Neural cell (in vitro differentiated cells): ENCODE results near the gene SLC25A42. TPM values are rescaled to one million over a fixed set of nuclear protein-coding genes. Genes with fewer than 3 reads are reported as not detected.
"Not testable (repeated sequence)": the region's sequence is repeated elsewhere in the genome, so short reads cannot be mapped to it uniquely, and the experiment has no call there.

Experiments
- H2AFZ ChIP-seq: fragments of 200-600, 300-800 bp; sonication (generic), shearing (Covaris generic); 2 replicates; pipeline ENCODE4 v1.6.0; 2014; ENCODE audit warnings: low read depth, mild to moderate bottlenecking, antibody characterized with exemption, low read length, moderate library complexity
- H3F3A ChIP-seq: fragments of 200-600 bp; shearing (Covaris generic); 2 replicates; pipeline ENCODE4 v1.6.1; 2016; ENCODE audit warnings: mild to moderate bottlenecking, moderate library complexity, mixed read lengths, antibody characterized with exemption, low read length; ENCODE audit not compliant: insufficient read depth, poor library complexity, severe bottlenecking
- H3K27ac ChIP-seq: fragments of 200-600, 300-800 bp; sonication (generic), shearing (Covaris generic); 2 replicates; pipeline ENCODE4 v1.5.1; 2014; ENCODE audit warnings: mild to moderate bottlenecking, low read length, moderate library complexity
- H3K27me3 ChIP-seq: fragments of 300-800, 200-600 bp; sonication (generic), shearing (Covaris generic); 2 replicates; pipeline ENCODE4 v1.6.0; 2014; ENCODE audit warnings: mild to moderate bottlenecking, low read depth, low read length, moderate library complexity; ENCODE audit not compliant: insufficient read depth
- H3K36me3 ChIP-seq: fragments of 300-800, 200-600 bp; sonication (generic), shearing (Covaris generic); 2 replicates; pipeline ENCODE4 v1.5.1; 2014; ENCODE audit warnings: mild to moderate bottlenecking, antibody characterized with exemption, low read length, moderate library complexity; ENCODE audit not compliant: insufficient read depth
- H3K4me2 ChIP-seq: fragments of 300-800, 200-600 bp; sonication (generic), shearing (Covaris generic); 2 replicates; pipeline ENCODE4 v1.6.0; 2014; ENCODE audit warnings: mild to moderate bottlenecking, low read length
- H3K4me3 ChIP-seq: fragments of 300-800, 200-600 bp; sonication (generic), shearing (Covaris generic); 2 replicates; pipeline ENCODE4 v1.5.1; 2014; ENCODE audit warnings: mild to moderate bottlenecking, low read length, moderate library complexity
- H3K79me2 ChIP-seq: fragments of 200-600 bp; shearing (Covaris generic); replicated peaks from 2 replicates; pipeline ENCODE4 v1.6.0; 2014; ENCODE audit warnings: mild to moderate bottlenecking, low read length, moderate library complexity; ENCODE audit not compliant: insufficient read depth
- H3K9ac ChIP-seq: fragments of 300-800, 200-600 bp; sonication (generic), shearing (Covaris generic); 2 replicates; pipeline ENCODE4 v1.6.1; 2016; ENCODE audit warnings: mild to moderate bottlenecking, low read length, mixed read lengths
- H3K9me2 ChIP-seq: fragments of 200-600 bp; shearing (Covaris generic); 2 replicates; pipeline ENCODE4 v1.6.1; 2016; ENCODE audit warnings: mild to moderate bottlenecking, low read length, mixed read lengths; ENCODE audit not compliant: insufficient read depth
- H3K9me3 ChIP-seq: fragments of 200-600, 300-800 bp; sonication (generic), shearing (Covaris generic); 2 replicates; pipeline ENCODE4 v1.6.1; 2016; ENCODE audit warnings: mild to moderate bottlenecking, mixed run types, low read length, moderate library complexity, mixed read lengths
- H4K20me1 ChIP-seq: fragments of 200-600 bp; shearing (Covaris generic); 2 replicates; pipeline ENCODE4 v1.6.1; 2016; ENCODE audit warnings: mild to moderate bottlenecking, mixed run types; ENCODE audit not compliant: insufficient read depth
- CTCF ChIP-seq: fragments of 450-650 bp; IDR thresholded peaks from 2 replicates; pipeline ENCODE4 v1.5.1; 2014; ENCODE audit warnings: antibody characterized with exemption, mild to moderate bottlenecking, moderate library complexity; ENCODE audit not compliant: poor library complexity, severe bottlenecking
- EP300 ChIP-seq: fragments of 450-650 bp; conservative IDR thresholded peaks from 2 replicates; pipeline ENCODE4 v1.6.1; 2014; ENCODE audit warnings: antibody characterized with exemption, mild to moderate bottlenecking, moderate library complexity; ENCODE audit not compliant: poor library complexity, severe bottlenecking
- EZH2 ChIP-seq: fragments of 200-600, 300-800 bp; shearing (Covaris generic), sonication (generic); IDR thresholded peaks from 2 replicates; pipeline ENCODE4 v1.6.1; 2014; ENCODE audit warnings: antibody characterized with exemption, low read length, borderline replicate concordance, mild to moderate bottlenecking; ENCODE audit not compliant: insufficient read depth, poor library complexity, severe bottlenecking
- MXI1 ChIP-seq: fragments of 450-650 bp; conservative IDR thresholded peaks from 2 replicates; pipeline ENCODE4 v1.6.1; 2014; ENCODE audit warnings: antibody characterized with exemption, mild to moderate bottlenecking; ENCODE audit not compliant: poor library complexity, severe bottlenecking
- POLR2AphosphoS5 ChIP-seq: IDR thresholded peaks from 2 replicates; pipeline ENCODE4 v1.6.1; 2012
- RAD21 ChIP-seq: fragments of 450-650 bp; conservative IDR thresholded peaks from 2 replicates; pipeline ENCODE4 v1.6.1; 2014; ENCODE audit warnings: antibody characterized with exemption, mild to moderate bottlenecking, moderate library complexity
- REST ChIP-seq: IDR thresholded peaks from 2 replicates; pipeline ENCODE4 v1.6.1; 2012; ENCODE audit warnings: borderline replicate concordance
- SMC3 ChIP-seq: fragments of 450-650 bp; conservative IDR thresholded peaks from 2 replicates; pipeline ENCODE4 v1.6.1; 2014; ENCODE audit warnings: antibody characterized with exemption, mild to moderate bottlenecking, moderate library complexity; ENCODE audit not compliant: poor library complexity
- TAF1 ChIP-seq: IDR thresholded peaks from 2 replicates; pipeline ENCODE4 v1.6.1; 2012; ENCODE audit warnings: low read depth
- polyA plus RNA-seq: library from polyadenylated mRNA; depleted of rRNA; stranded (reverse); fragments of >200 nt; gene quantifications from 2 replicates; pipeline ENCODE4 v1.2.3, GENCODE V29; 2014

SLC25A42 gene
- polyA plus RNA-seq, 1 donor from 2014 or later: 22.7 TPM

GRCh38 chr19:19022380-19022961 lies 41.3 kb upstream of the SLC25A42 start:
- TF ChIP-seq POLR2AphosphoS5 (no peak), CTCF (no peak)
- H3K9me3 ChIP-seq: no peaks in the 10 kb centered on the region
- no peak overlapping the region for H3K4me3 ChIP-seq
- no peaks in the 10 kb centered on the region for H3K9me2 ChIP-seq
- no peak overlapping the region for H3K27ac ChIP-seq
- no peaks in the 10 kb centered on the region for H3K27me3 ChIP-seq
- no peaks in the 10 kb centered on the region for H3F3A ChIP-seq
- H3K79me2 ChIP-seq: peaks cover 30% of the 10 kb centered on the region
- H3K36me3 ChIP-seq: peaks cover 9% of the 10 kb centered on the region
- H2AFZ ChIP-seq: no peak overlapping the region
- no peak overlapping the region for H3K9ac ChIP-seq
- peaks cover 10% of the 10 kb centered on the region for H4K20me1 ChIP-seq
- H3K4me2 ChIP-seq: no peak overlapping the region

GRCh38 chr19:19023376-19023775 lies 40.4 kb upstream of the SLC25A42 start:
- H3F3A ChIP-seq, H3K27ac ChIP-seq, H3K4me3 ChIP-seq, H3K4me2 ChIP-seq, H4K20me1 ChIP-seq, H3K9me2 ChIP-seq, H3K9me3 ChIP-seq, H3K36me3 ChIP-seq, H3K9ac ChIP-seq, H3K27me3 ChIP-seq, H2AFZ ChIP-seq: not testable (repeated sequence)
- peaks cover 30% of the 10 kb centered on the region for H3K79me2 ChIP-seq

GRCh38 chr19:19025861-19026260 lies 37.9 kb upstream of the SLC25A42 start:
- Histone ChIP-seq H3K9ac (no peak overlapping the region), H3K27me3 (no peaks in the 10 kb centered on the region), H3K27ac (no peak overlapping the region), H3K9me2 (no peaks in the 10 kb centered on the region), H2AFZ (no peak overlapping the region), H3K4me3 (no peak overlapping the region), H3F3A (no peaks in the 10 kb centered on the region), H4K20me1 (peaks cover 3% of the 10 kb centered on the region), H3K79me2 (peaks cover 30% of the 10 kb centered on the region), H3K4me2 (no peak overlapping the region), H3K9me3 (no peaks in the 10 kb centered on the region), H3K36me3 (peaks cover 9% of the 10 kb centered on the region)
- no peak for TF ChIP-seq SMC3
- no peak for TF ChIP-seq TAF1
- no peak for TF ChIP-seq CTCF
- TF ChIP-seq EZH2: no peak
- TF ChIP-seq POLR2AphosphoS5: no peak
- no peak for TF ChIP-seq EP300
- TF ChIP-seq RAD21: no peak
- no peak for TF ChIP-seq MXI1
- TF ChIP-seq REST: no peak
